Small intestine (tissue), 7 donors: Measurements from ENCODE around the gene CPSF3. TPM values are rescaled to one million over a fixed set of nuclear protein-coding genes. Genes with fewer than 3 reads are reported as not detected.
"Not testable (repeated sequence)": the region's sequence is repeated elsewhere in the genome, so short reads cannot be mapped to it uniquely, and the experiment has no call there.

Source experiments
- DNase-seq, 2 donors: peaks; one replicate each; pipeline versions ENCODE4 v3.0.0 to v3.0.0-alpha.2; 2013
- FAIRE-seq: peaks from 2 replicates; lab custom pipeline; 2012; peaks lifted over from hg19 to GRCh38; lab: Jason Lieb, UNC
- H3K27ac ChIP-seq, 3 donors: one replicate each; pipeline ENCODE4 v1.5.1; 2013; ENCODE audit warnings: low read length in 2 of 3, mild to moderate bottlenecking in 2 of 3, control low read depth in 1 of 3, inconsistent platforms in 1 of 3, low read depth in 1 of 3, moderate library complexity in 1 of 3
- H3K27me3 ChIP-seq, 3 donors: one replicate each; pipeline ENCODE4 v1.6.1; 2013; ENCODE audit warnings: low read length in 3 of 3, inconsistent platforms in 1 of 3; ENCODE audit not compliant: control insufficient read depth in 3 of 3, insufficient read depth in 3 of 3
- H3K36me3 ChIP-seq, 3 donors: one replicate each; pipeline ENCODE4 v1.6.1; 2013; ENCODE audit warnings: low read length in 3 of 3, inconsistent platforms in 1 of 3, low read depth in 1 of 3, mild to moderate bottlenecking in 1 of 3, moderate library complexity in 1 of 3; ENCODE audit not compliant: control insufficient read depth in 3 of 3, insufficient read depth in 2 of 3
- H3K4me1 ChIP-seq, 3 donors: one replicate each; pipeline ENCODE4 v1.6.1; 2013; ENCODE audit warnings: low read length in 2 of 3, inconsistent platforms in 1 of 3, low read depth in 1 of 3, mild to moderate bottlenecking in 1 of 3, moderate library complexity in 1 of 3; ENCODE audit not compliant: control insufficient read depth in 3 of 3, insufficient read depth in 2 of 3
- H3K4me3 ChIP-seq, 3 donors: one replicate each; pipeline ENCODE4 v1.5.1; 2013; ENCODE audit warnings: low read length in 3 of 3, control low read depth in 1 of 3, inconsistent platforms in 1 of 3, low read depth in 1 of 3, mild to moderate bottlenecking in 1 of 3, moderate library complexity in 1 of 3
- H3K9me3 ChIP-seq, 2 donors: one replicate each; pipeline ENCODE4 v1.6.1; 2013; ENCODE audit warnings: low read depth in 1 of 2, low read length in 1 of 2; ENCODE audit not compliant: control insufficient read depth in 2 of 2, insufficient read depth in 1 of 2
- WGBS, 3 donors: extraction: QIAGEN DNeasy Blood & Tissue Kit; methylation state at CpG; one replicate each; pipeline ENCODE4 v1.1.7; 2013; 5-methylcytosine and 5-hydroxymethylcytosine counted together
- polyA plus RNA-seq, 4 donors: library from polyadenylated mRNA; stranded (reverse) in 3 of 4; unstranded in 1 of 4; fragments of 200-250 nt in 3 of 4; fragments of 120-200 nt in 1 of 4; gene quantifications; one replicate each; pipeline versions ENCODE4 v1.2.1 to v1.2.3, GENCODE V29; 2013
- donor health status: healthy with polysubstance abuse.
- donor health status: control.
- donor health status: control.
- donor health status: Bipolar disorder and iron deficiency.
- donor health status: healthy.

Gene CPSF3
- polyA plus RNA-seq, 4 donors, result 11.1 to 34.8 (median 18.4) TPM

GRCh38 chr2:9508931-9509330, 85.5 kb downstream of the CPSF3 start:
- FAIRE-seq (no peak), DNase-seq (no peak)
- 10 to 38% (median 23%) methylated on average over 1 of the region's 1 CpG for WGBS, 3 donors
- no peaks in the 10 kb centered on the region for H3K9me3 ChIP-seq
- no peaks in the 10 kb centered on the region for H3K4me1 ChIP-seq
- H3K36me3 ChIP-seq, result peaks cover 6 to 42% (median 8%) of the 10 kb centered on the region in 3 donors
- H3K27me3 ChIP-seq, result no peaks in the 10 kb centered on the region
- H3K4me3 ChIP-seq, result no peak overlapping the region
- no peak overlapping the region for H3K27ac ChIP-seq

GRCh38 chr2:9513946-9514345, 90.5 kb downstream of the CPSF3 start:
- FAIRE-seq, H3K4me3 ChIP-seq, DNase-seq, H3K4me1 ChIP-seq, H3K9me3 ChIP-seq, H3K27ac ChIP-seq, H3K27me3 ChIP-seq: not testable (repeated sequence)
- WGBS, 3 donors, result 98 to 100% (median 98%) methylated on average over 3 of the region's 3 CpGs
- H3K36me3 ChIP-seq, result peaks cover 11 to 38% (median 12%) of the 10 kb centered on the region in 3 donors

- Histone ChIP-seq H3K27ac (no peak overlapping the region), H3K4me1 (no peaks in the 10 kb centered on the region), H3K27me3 (no peaks in the 10 kb centered on the region), H3K4me3 (no peak overlapping the region), H3K9me3 (no peaks in the 10 kb centered on the region), H3K36me3 (peaks cover 14 to 44% (median 26%) of the 10 kb centered on the region in 3 donors)
- 78 to 95% (median 91%) methylated on average over 2 of the region's 2 CpGs for WGBS, 3 donors
- FAIRE-seq (no peak), DNase-seq (no peak)
Observed at GRCh38 chr2:9517118-9517782, 93.8 kb downstream of the CPSF3 start.

GRCh38 chr2:9518163-9518562, 94.7 kb downstream of the CPSF3 start:
- no peaks in the 10 kb centered on the region for H3K4me1 ChIP-seq
- no peak overlapping the region for H3K4me3 ChIP-seq
- H3K9me3 ChIP-seq, result no peaks in the 10 kb centered on the region
- H3K27me3 ChIP-seq, result no peaks in the 10 kb centered on the region
- WGBS, 3 donors, result 82 to 90% (median 88%) methylated on average over 3 of the region's 3 CpGs
- H3K36me3 ChIP-seq, result peaks cover 10 to 38% (median 27%) of the 10 kb centered on the region in 3 donors
- no peak overlapping the region for H3K27ac ChIP-seq
- DNase-seq (no peak), FAIRE-seq (no peak)

- no peak overlapping the region for H3K27ac ChIP-seq
- 94 to 96% (median 96%) methylated on average over 7 of the region's 7 CpGs for WGBS, 3 donors
- DNase-seq (no peak), FAIRE-seq (no peak)
- no peaks in the 10 kb centered on the region for H3K4me1 ChIP-seq
- H3K9me3 ChIP-seq, result no peaks in the 10 kb centered on the region
- H3K4me3 ChIP-seq, result no peak overlapping the region
- H3K27me3 ChIP-seq, result no peaks in the 10 kb centered on the region
- peaks cover 10 to 32% (median 25%) of the 10 kb centered on the region in 3 donors for H3K36me3 ChIP-seq
Observed at GRCh38 chr2:9518780-9519179, 95.3 kb downstream of the CPSF3 start.

- peaks cover 10 to 34% (median 25%) of the 10 kb centered on the region in 3 donors for H3K36me3 ChIP-seq
- DNase-seq (no peak), FAIRE-seq (no peak)
- no peaks in the 10 kb centered on the region for H3K4me1 ChIP-seq
- no peak overlapping the region for H3K27ac ChIP-seq
- H3K9me3 ChIP-seq, result no peaks in the 10 kb centered on the region
- H3K4me3 ChIP-seq, result no peak overlapping the region
- H3K27me3 ChIP-seq, result no peaks in the 10 kb centered on the region
- whole genome bisulfite sequencing, 3 donors, result 96 to 98% (median 97%) methylated on average over 2 of the region's 2 CpGs
Observed at GRCh38 chr2:9519250-9519649, 95.8 kb downstream of the CPSF3 start.

Other genes starting within 250 kb of the CPSF3 start
- 10 to 100 TPM; 10.8 to 21.9 (median 13.8) TPM for gene ASAP2, start 216.8 kb upstream of the CPSF3 start, polyA plus RNA-seq
- gene ITGB1BP1, start 126 bp upstream of the CPSF3 start, polyA plus RNA-seq, result 10 to 100 TPM; 30.6 to 50.8 (median 35.2) TPM
- 10 to 100 TPM; 35.0 to 79.2 (median 54.6) TPM for gene IAH1, start 50.9 kb downstream of the CPSF3 start, polyA plus RNA-seq
- 10 to 100 TPM in 1 of 4 donors, 1 to 10 TPM in 3; 2.9 to 17.6 (median 5.7) TPM for gene ADAM17, start 132.2 kb downstream of the CPSF3 start, polyA plus RNA-seq
- gene YWHAQ, start 207.3 kb downstream of the CPSF3 start, polyA plus RNA-seq, result 100 to 1,000 TPM; 123 to 215 (median 173) TPM